ENCODE results near the gene GNG11. TPM values are rescaled to one million over a fixed set of nuclear protein-coding genes. Genes with fewer than 3 reads are reported as not detected.

The GNG11 gene
- total RNA-seq, 1 experiment from 2014 or later: not detected

- Histone ChIP-seq H3K4me2 (ENCODE audit: low read length) (no peak overlapping the region), H2AFZ (ENCODE audit: low read depth, low read length, poor library complexity, severe bottlenecking) (no peak overlapping the region), H4K20me1 (ENCODE audit: insufficient read depth) (no peaks in the 10 kb centered on the region), H3K4me1 (ENCODE audit: control insufficient read depth in 1 of 2, insufficient read depth in 2 of 2, low read length in 2 of 2) (no peaks in the 10 kb centered on the region), H3K27ac (ENCODE audit: low read depth, low read length) (no peak overlapping the region), H3K9me2 (ENCODE audit: insufficient read depth) (no peaks in the 10 kb centered on the region), H3K36me3 (ENCODE audit: control insufficient read depth in 1 of 2, insufficient read depth in 2 of 2, low read length in 2 of 2) (no peaks in the 10 kb centered on the region), H3K79me2 (ENCODE audit: insufficient read depth, low read length) (no peaks in the 10 kb centered on the region), H3K9me3 (ENCODE audit: control insufficient read depth in 1 of 2, insufficient read depth in 1 of 2, low read depth in 1 of 2, low read length in 2 of 2) (no peaks in the 10 kb centered on the region), H3K27me3 (ENCODE audit: insufficient read depth, low read length) (no peaks in the 10 kb centered on the region), H3K4me3 (replicated peaks in 1 of 2; ENCODE audit: low read depth in 1 of 2, low read length in 2 of 2) (no peak overlapping the region), H3K9ac (ENCODE audit: low read length) (no peak overlapping the region)
- DNase-seq (ENCODE audit: low read depth, low spot score): no peak
- intact Hi-C loops (cut with micrococcal nuclease): no loop called here
- RAD21 ChIA-PET (ENCODE audit: low non-redundant PET in 1 of 2, low total read pairs in 2 of 2, uncharacterized antibody in 2 of 2, unreplicated experiment in 2 of 2): no interaction called here
- POLR2A ChIA-PET: no interaction called here
- ATAC-seq: no peak
- no peak for TF ChIP-seq CBX3 (IDR thresholded peaks at IDR 0.05; ENCODE audit: low read depth)
- no peak for TF ChIP-seq EZH2phosphoT487 (IDR thresholded peaks at IDR 0.05; ENCODE audit: borderline replicate concordance)
- no peak for TF ChIP-seq REST (IDR thresholded peaks at IDR 0.05; ENCODE audit: low read depth)
- no peak for TF ChIP-seq SP1 (IDR thresholded peaks at IDR 0.05; ENCODE audit: low read depth)
- TF ChIP-seq ZBTB33 (IDR thresholded peaks at IDR 0.05; ENCODE audit: extremely low read depth, insufficient replicate concordance, low read length): no peak
- no peak for TF ChIP-seq ATF3 (IDR thresholded peaks at IDR 0.05)
- no peak for TF ChIP-seq EZH2 (IDR thresholded peaks at IDR 0.05)
- TF ChIP-seq ZFX (IDR thresholded peaks at IDR 0.05): no peak
- no peak for TF ChIP-seq EGR1 (IDR thresholded peaks at IDR 0.05; ENCODE audit: low read depth)
- no peak for TF ChIP-seq TCF7L2 (IDR thresholded peaks at IDR 0.05; ENCODE audit: borderline replicate concordance, extremely low read depth, insufficient read depth, insufficient read length)
- TF ChIP-seq MAX (IDR thresholded peaks at IDR 0.05): no peak
- TF ChIP-seq CTCF (IDR thresholded peaks at IDR 0.05 in 2 of 3, conservative IDR thresholded peaks at IDR 0.05 in 1 of 3; ENCODE audit: borderline replicate concordance in 1 of 3, insufficient read depth in 1 of 3, low read depth in 2 of 3, low read length in 2 of 3): no peak
- no peak for TF ChIP-seq JUND (IDR thresholded peaks at IDR 0.05)
- TF ChIP-seq FOSL1 (IDR thresholded peaks at IDR 0.05; ENCODE audit: low read depth): no peak
- no peak for TF ChIP-seq POLR2AphosphoS5 (IDR thresholded peaks at IDR 0.05; ENCODE audit: low read depth, low read length)
- CTCF ChIA-PET: no interaction called here
- BruUV-seq (replicated peaks): no TSS peak
These were observed 27.3 kb downstream of the GNG11 start for GRCh38 chr7:93948873-93949272.

Measured in HCT116 (cell line).